Measurements from ENCODE around the gene TTC28.

Gene TTC28

GRCh38 chr22:28137036-28137435 lies 542.6 kb downstream of the TTC28 start:
- TF ChIP-seq, protein P1, sequence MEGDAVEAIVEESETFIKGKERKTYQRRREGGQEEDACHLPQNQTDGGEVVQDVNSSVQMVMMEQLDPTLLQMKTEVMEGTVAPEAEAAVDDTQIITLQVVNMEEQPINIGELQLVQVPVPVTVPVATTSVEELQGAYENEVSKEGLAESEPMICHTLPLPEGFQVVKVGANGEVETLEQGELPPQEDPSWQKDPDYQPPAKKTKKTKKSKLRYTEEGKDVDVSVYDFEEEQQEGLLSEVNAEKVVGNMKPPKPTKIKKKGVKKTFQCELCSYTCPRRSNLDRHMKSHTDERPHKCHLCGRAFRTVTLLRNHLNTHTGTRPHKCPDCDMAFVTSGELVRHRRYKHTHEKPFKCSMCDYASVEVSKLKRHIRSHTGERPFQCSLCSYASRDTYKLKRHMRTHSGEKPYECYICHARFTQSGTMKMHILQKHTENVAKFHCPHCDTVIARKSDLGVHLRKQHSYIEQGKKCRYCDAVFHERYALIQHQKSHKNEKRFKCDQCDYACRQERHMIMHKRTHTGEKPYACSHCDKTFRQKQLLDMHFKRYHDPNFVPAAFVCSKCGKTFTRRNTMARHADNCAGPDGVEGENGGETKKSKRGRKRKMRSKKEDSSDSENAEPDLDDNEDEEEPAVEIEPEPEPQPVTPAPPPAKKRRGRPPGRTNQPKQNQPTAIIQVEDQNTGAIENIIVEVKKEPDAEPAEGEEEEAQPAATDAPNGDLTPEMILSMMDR (IDR thresholded peaks at IDR 0.05; ENCODE audit: borderline replicate concordance, control extremely low read depth, extremely low read depth, insufficient read depth, missing control alignments): no peak
- in situ Hi-C loops (cut with MboI; ENCODE audit: low sequenced_read_pairs, unreplicated experiment): no loop called here
- no peak for DNase-seq (ENCODE audit: low spot score)

DNA sequence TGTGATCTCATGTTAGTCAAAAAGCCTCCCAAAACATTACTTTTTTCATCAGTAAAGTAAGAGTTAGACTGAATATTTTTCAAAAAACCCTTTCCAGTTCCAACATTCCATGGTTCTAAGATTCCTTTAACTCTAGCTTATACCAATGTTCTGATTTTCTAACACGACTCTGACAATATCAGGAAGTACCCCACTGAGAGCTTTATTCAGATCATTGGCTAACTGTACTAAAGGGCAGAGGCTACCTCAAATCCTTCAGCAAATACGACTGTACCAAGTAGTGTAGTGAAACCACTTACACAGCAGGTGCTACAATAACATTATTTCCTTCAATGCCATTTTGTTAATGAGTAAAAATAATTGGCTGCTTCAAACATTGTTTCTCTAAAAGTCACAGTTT lies 547.2 kb downstream of the TTC28 start:
- in situ Hi-C loops (cut with MboI; ENCODE audit: low sequenced_read_pairs, unreplicated experiment): no loop called here

DNA sequence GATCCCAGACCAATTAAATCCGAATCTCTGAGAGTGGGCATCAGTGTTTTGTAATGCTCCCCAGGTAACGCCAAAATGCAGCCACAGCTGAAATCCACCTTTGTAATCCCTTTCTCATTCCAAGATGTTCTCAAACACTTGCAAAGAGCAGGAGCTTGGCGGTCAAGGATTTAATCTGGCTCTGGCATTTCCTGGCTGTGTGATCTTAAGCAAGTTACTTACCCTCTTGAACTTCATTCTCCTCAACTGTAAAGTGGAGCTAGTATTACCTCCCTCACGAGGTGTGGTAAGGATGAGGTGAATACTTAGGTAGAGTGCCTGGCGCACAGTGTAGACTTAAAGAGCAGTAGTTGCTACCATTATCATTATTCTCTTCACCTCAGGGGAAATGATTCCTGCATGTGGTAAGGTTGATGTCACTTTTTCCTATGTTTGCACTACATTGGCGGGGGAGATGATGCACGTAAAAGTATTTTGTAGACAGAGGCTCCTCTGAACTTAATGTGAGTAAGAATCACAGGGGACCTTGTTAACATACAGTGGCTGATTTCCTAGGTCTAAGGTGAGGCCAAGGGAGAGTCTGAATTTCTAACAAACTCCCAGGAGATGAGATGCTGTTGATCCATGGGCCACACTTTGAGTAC lies 550.2 kb downstream of the TTC28 start:
- TF ChIP-seq, protein P1 (IDR thresholded peaks at IDR 0.05; ENCODE audit: borderline replicate concordance, control extremely low read depth, extremely low read depth, insufficient read depth, missing control alignments): no peak
- DNase-seq (ENCODE audit: low spot score): no peak
- in situ Hi-C loops (cut with MboI; ENCODE audit: low sequenced_read_pairs, unreplicated experiment): no loop called here

More for the DNA sequence above, 547.2 kb downstream of the TTC28 start:
- TF ChIP-seq, protein P1 (IDR thresholded peaks at IDR 0.05; ENCODE audit: borderline replicate concordance, control extremely low read depth, extremely low read depth, insufficient read depth, missing control alignments): no peak
- no peak for DNase-seq (ENCODE audit: low spot score)

- in situ Hi-C loops (cut with MboI; ENCODE audit: low sequenced_read_pairs, unreplicated experiment): no loop called here
- TF ChIP-seq, protein P1 (IDR thresholded peaks at IDR 0.05; ENCODE audit: borderline replicate concordance, control extremely low read depth, extremely low read depth, insufficient read depth, missing control alignments): no peak
- DNase-seq (ENCODE audit: low spot score): no peak
Measured at GRCh38 chr22:28128827-28129226, 550.8 kb downstream of the TTC28 start.

- in situ Hi-C loops (cut with MboI; ENCODE audit: low sequenced_read_pairs, unreplicated experiment): no loop called here
- DNase-seq (ENCODE audit: low spot score): no peak
- TF ChIP-seq, protein P1 (IDR thresholded peaks at IDR 0.05; ENCODE audit: borderline replicate concordance, control extremely low read depth, extremely low read depth, insufficient read depth, missing control alignments): no peak
Measured at GRCh38 chr22:28125799-28126198, 553.8 kb downstream of the TTC28 start.

DNA sequence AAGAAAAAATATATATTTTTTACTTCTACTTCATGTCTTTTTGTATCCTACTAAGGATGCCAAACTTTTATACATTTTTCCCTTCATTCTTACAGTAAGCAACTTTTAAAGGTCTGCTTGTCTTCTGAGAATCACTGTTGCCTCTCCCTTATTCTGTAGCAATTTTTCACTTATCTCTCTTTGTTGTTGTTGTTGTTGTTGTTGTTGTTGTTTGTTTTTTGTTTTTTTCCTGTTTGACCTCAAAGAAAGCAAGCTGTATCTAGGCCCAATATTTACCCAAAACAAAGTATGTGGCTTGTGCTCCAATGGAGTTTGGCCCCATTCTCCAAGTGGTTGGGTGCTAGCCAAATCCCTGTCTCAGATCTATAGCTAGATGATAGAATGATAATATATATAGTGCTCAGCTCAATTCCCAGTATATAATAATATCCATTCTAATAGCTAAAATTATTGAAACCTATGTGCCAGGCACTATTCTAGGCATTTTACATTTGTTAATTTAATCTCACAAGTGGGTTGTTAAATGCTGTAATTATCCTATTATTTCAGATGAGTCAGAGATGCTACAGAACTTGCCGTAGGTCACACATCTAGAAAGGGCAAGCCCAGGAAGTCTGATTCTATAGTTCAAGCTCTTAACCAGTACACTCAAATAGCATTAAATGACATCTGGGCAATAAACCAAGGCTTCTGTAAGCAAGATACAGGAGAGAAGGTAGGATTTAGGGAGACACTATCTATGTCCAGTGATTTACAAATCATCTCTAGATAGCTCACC lies 555.5 kb downstream of the TTC28 start:
- DNase-seq (ENCODE audit: low spot score): no peak
- in situ Hi-C loops (cut with MboI; ENCODE audit: low sequenced_read_pairs, unreplicated experiment): loop anchor here (25.0 kb wide), 1 partner anchor 88 kb away; no protein-coding TSS in a partner anchor
- TF ChIP-seq, protein P1 (IDR thresholded peaks at IDR 0.05; ENCODE audit: borderline replicate concordance, control extremely low read depth, extremely low read depth, insufficient read depth, missing control alignments): no peak
